Heart left ventricle (tissue), 13 donors: ENCODE measurements around the gene GET3.

ENCODE experiments used
- POLR2A ChIP-seq, 2 donors: fragments of 450-650 bp; IDR thresholded peaks; one replicate each; pipeline ENCODE4 v1.6.1; 2017; ENCODE audit warnings: antibody characterized with exemption in 2 of 2, mild to moderate bottlenecking in 2 of 2, moderate library complexity in 2 of 2
- TF ChIP-seq, protein P1 (sequence below), 12 donors: fragments of 200-600 bp; sonication (generic) in 4 of 12; IDR thresholded peaks; one replicate each; pipeline versions ENCODE4 v1.5.0 to v1.8.0; 2018 to 2022; ENCODE audit warnings: antibody characterized with exemption in 12 of 12, mild to moderate bottlenecking in 5 of 12
- donor health status: ischemic (EF 13 %, LVEDD 7.1; RV severe dilation, severe dysfunction).
- donor health status: DM: no; HTN: yes; CAD: no.
- donor health status: DM: no; HTN: no; CAD: no.
- donor health status: ischemic (EF 25% LVEDD 6.9; RV normal size, moderate dysfunction).
- donor health status: ischemic (EF 25% LVEDD 5.7; RV mildly dilated, moderate dysfunction).
- donor health status: ischemic (EF 35%, LVEDD 5.7; RV mildly dilated, moderate dysfunction).
- donor health status: nonischemic (EF 11% LVEDD 7.7; RV severe dilation, severe dysfunction).
- donor health status: DM: yes; HTN: yes; CAD: no.
- donor health status: PGD.
- donor health status: ischemic (EF 29% LVEDD 5.4; RV normal size, mild dysfunction).
- donor health status: nonischemic (EF 23%, LVEDD 6.1; RV moderate dilation, normal function).

DNA sequence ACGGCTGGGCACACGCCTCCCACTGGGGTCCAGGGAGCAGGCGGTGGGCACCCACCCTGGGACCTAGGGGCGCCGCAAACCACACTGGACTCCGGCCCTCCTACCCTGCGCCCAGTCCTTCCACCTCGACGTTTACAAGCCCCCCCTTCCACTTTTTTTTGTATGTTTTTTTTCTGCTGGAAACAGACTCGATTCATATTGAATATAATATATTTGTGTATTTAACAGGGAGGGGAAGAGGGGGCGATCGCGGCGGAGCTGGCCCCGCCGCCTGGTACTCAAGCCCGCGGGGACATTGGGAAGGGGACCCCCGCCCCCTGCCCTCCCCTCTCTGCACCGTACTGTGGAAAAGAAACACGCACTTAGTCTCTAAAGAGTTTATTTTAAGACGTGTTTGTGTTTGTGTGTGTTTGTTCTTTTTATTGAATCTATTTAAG, 55.6 kb downstream of the GET3 start:
- TF ChIP-seq, protein P1, sequence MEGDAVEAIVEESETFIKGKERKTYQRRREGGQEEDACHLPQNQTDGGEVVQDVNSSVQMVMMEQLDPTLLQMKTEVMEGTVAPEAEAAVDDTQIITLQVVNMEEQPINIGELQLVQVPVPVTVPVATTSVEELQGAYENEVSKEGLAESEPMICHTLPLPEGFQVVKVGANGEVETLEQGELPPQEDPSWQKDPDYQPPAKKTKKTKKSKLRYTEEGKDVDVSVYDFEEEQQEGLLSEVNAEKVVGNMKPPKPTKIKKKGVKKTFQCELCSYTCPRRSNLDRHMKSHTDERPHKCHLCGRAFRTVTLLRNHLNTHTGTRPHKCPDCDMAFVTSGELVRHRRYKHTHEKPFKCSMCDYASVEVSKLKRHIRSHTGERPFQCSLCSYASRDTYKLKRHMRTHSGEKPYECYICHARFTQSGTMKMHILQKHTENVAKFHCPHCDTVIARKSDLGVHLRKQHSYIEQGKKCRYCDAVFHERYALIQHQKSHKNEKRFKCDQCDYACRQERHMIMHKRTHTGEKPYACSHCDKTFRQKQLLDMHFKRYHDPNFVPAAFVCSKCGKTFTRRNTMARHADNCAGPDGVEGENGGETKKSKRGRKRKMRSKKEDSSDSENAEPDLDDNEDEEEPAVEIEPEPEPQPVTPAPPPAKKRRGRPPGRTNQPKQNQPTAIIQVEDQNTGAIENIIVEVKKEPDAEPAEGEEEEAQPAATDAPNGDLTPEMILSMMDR (IDR thresholded peaks at IDR 0.05), result no peak
- TF ChIP-seq POLR2A (IDR thresholded peaks at IDR 0.05), result no peak
